ENCODE measurements around the gene EPGN. TPM values are rescaled to one million over a fixed set of nuclear protein-coding genes. Genes with fewer than 3 reads are reported as not detected.

EPGN gene, protein sequence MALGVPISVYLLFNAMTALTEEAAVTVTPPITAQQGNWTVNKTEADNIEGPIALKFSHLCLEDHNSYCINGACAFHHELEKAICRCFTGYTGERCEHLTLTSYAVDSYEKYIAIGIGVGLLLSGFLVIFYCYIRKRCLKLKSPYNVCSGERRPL
- total RNA-seq (2014; rRNA removed; shearing (Covaris generic)), result not detected in 2 replicates

DNA sequence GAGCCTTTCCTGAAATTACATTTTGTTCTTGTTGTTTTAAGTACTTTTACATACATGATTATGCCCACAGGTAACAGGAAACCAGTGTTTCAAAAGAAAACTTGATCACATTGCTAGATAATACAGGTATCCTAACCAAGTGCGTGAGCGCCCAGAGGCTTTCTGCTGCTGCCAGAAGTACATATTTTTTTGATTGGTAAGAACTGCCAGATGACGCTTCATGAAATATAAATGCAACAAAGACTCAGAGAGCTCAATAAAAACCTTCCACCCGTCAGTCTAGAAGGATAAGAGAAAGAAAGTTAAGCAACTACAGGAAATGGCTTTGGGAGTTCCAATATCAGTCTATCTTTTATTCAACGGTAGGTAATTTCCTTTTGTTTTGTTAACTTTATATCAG lies at the start of gene EPGN:
TSS of gene EPGN (plus strand) at position 256 of the 400 bp plus-strand sequence. CDS start at position 320, 64 bp downstream.

DNA sequence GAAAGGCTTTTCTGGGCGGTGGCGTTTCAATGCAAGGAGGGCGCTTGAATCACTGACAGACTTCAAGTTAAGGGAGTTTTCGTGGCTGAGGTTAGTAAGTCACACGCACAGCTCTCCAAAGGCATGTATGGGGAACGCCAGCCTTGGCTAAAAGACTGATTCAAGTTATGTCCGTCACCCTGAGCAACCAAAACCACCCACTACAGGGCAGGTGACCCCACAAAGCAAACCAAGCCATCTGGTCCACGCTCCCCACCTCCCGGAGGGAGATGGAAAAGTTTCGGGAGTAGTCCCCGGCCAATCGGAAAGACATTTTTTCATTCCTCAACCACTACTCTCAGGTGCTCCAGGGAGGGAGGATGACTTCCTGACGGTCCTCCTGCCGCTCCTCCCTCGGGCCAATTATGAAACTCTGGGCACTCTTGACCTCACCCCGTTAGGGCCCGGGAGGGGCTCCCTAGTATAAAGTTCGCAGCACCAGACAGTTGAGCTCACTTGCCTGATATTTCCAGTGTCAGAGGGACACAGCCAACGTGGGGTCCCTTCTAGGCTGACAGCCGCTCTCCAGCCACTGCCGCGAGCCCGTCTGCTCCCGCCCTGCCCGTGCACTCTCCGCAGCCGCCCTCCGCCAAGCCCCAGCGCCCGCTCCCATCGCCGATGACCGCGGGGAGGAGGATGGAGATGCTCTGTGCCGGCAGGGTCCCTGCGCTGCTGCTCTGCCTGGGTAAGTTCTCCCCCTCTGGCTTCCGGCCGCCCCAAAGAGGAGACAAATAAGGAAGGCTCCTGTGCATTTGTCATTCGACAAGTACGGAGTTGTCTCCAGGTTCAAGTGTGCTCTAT lies 56.6 kb downstream of the EPGN start, which contains the start of gene EREG:
TSS of gene EREG (plus strand) at position 494 of the 840 bp plus-strand sequence. CDS start at position 658, 164 bp downstream.

Other genes with a start within 250 kb of the EPGN start
- 11.8 and 23.5 TPM in 2 replicates for gene CXCL2, start 209.3 kb upstream of the EPGN start, total RNA-seq (2014; rRNA removed; shearing (Covaris generic))
- 21.8 and 29.4 TPM in 2 replicates for gene MTHFD2L, start 150.4 kb upstream of the EPGN start, total RNA-seq (2014; rRNA removed; shearing (Covaris generic))
- gene EREG, start 56.7 kb downstream of the EPGN start, total RNA-seq (2014; rRNA removed; shearing (Covaris generic)), result 0.04 and 0.13 TPM in 2 replicates
- 17.4 and 20.0 TPM in 2 replicates for gene AREG, start 136.7 kb downstream of the EPGN start, total RNA-seq (2014; rRNA removed; shearing (Covaris generic))

Data from A375 (cell line).